Testis (tissue), 2 donors: ENCODE results near the gene MACROD2.

Experiments
- POLR2A ChIP-seq: fragments of 450-650 bp; IDR thresholded peaks from one replicate; pipeline ENCODE4 v1.6.1; 2017; ENCODE audit warnings: antibody characterized with exemption, mild to moderate bottlenecking, moderate library complexity
- TF ChIP-seq, protein P1 (sequence below), 3 experiments: fragments of 450-650 bp in 2 of 3; fragments of 200-600 bp in 1 of 3; sonication (generic) in 1 of 3; IDR thresholded peaks; one replicate each; pipeline ENCODE4 v1.5.1; 2016 to 2019; ENCODE audit warnings: antibody characterized with exemption in 3 of 3, mild to moderate bottlenecking in 2 of 3, moderate library complexity in 1 of 3

DNA sequence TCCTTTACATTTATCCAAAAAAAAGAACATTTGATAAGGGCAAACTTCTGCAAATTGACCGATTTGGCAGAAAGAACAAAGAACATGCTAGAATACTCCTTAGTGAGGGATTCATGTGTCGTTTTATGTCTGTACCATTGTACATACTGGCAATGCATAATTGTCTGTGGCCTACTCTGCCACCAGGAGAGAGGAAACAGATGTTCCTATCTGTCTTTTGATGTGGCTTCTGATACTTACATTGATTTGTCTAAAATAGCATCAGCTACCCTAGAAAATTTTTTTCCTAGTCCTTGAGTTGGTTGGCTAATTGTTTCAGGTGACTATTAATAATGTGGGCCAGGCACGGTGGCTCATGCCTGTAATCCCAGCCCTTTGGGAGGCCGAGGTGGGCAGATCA is 1923.8 kb downstream of the MACROD2 start:
- TF ChIP-seq, protein P1, sequence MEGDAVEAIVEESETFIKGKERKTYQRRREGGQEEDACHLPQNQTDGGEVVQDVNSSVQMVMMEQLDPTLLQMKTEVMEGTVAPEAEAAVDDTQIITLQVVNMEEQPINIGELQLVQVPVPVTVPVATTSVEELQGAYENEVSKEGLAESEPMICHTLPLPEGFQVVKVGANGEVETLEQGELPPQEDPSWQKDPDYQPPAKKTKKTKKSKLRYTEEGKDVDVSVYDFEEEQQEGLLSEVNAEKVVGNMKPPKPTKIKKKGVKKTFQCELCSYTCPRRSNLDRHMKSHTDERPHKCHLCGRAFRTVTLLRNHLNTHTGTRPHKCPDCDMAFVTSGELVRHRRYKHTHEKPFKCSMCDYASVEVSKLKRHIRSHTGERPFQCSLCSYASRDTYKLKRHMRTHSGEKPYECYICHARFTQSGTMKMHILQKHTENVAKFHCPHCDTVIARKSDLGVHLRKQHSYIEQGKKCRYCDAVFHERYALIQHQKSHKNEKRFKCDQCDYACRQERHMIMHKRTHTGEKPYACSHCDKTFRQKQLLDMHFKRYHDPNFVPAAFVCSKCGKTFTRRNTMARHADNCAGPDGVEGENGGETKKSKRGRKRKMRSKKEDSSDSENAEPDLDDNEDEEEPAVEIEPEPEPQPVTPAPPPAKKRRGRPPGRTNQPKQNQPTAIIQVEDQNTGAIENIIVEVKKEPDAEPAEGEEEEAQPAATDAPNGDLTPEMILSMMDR (IDR thresholded peaks at IDR 0.05) = no peak
- no peak for TF ChIP-seq POLR2A
